Vagina (tissue), 2 donors: ENCODE data around the gene LITAF. TPM values are rescaled to one million over a fixed set of nuclear protein-coding genes. Genes with fewer than 3 reads are reported as not detected.
"Not testable (repeated sequence)": the region's sequence is repeated elsewhere in the genome, so short reads cannot be mapped to it uniquely, and the experiment has no call there.

ENCODE experiments used
- DNase-seq, 2 donors: peaks; one replicate each; pipeline ENCODE4 v3.0.0-alpha.2; 2017; ENCODE audit errors: extremely low spot score in 2 of 2
- H3K27ac ChIP-seq: fragments of 200-600 bp; sonication (generic); one replicate; pipeline ENCODE4 v1.5.1; 2019
- H3K27me3 ChIP-seq: fragments of 200-600 bp; sonication (generic); one replicate; pipeline ENCODE4 v1.5.1; 2019
- H3K36me3 ChIP-seq, 2 donors: fragments of 200-600 bp; sonication (generic); one replicate each; pipeline ENCODE4 v1.5.1; 2017 to 2019
- H3K4me1 ChIP-seq: fragments of 200-600 bp; sonication (generic); one replicate; pipeline ENCODE4 v1.5.1; 2019
- H3K4me3 ChIP-seq, 2 donors: fragments of 200-600 bp; sonication (generic); 1 replicate in 1 of 2; 2 replicates in 1 of 2; pipeline ENCODE4 v1.5.1; 2016 to 2019
- H3K9me3 ChIP-seq: fragments of 200-600 bp; sonication (generic); one replicate; pipeline ENCODE4 v1.5.1; 2019
- POLR2A ChIP-seq, 2 donors: fragments of 450-650 bp; IDR thresholded peaks; one replicate each; pipeline ENCODE4 v1.6.1; 2017; ENCODE audit warnings: antibody characterized with exemption in 2 of 2, mild to moderate bottlenecking in 2 of 2, moderate library complexity in 2 of 2
- POLR2AphosphoS5 ChIP-seq, 2 donors: sonication (generic); formaldehyde crosslinking; IDR thresholded peaks; one replicate each; pipeline ENCODE4 v1.9.0; 2017; ENCODE audit warnings: antibody characterized with exemption in 2 of 2, mild to moderate bottlenecking in 2 of 2, low read depth in 1 of 2; ENCODE audit not compliant: insufficient read depth in 1 of 2
- intact Hi-C: fragments of 100-400 bp; cut with DNase I; formaldehyde crosslinking; loops from one replicate; pipeline ENCODE4 v1.15.1; 2023
- total RNA-seq: library from RNA; depleted of rRNA; stranded (reverse); fragments of >200 nt; gene quantifications from one replicate; pipeline ENCODE4 v1.2.3, GENCODE V29; 2016
- TF ChIP-seq, protein P1 (sequence below), 3 experiments: fragments of 450-650 bp in 2 of 3; fragments of 200-600 bp in 1 of 3; sonication (generic) in 1 of 3; IDR thresholded peaks; one replicate each; pipeline ENCODE4 v1.5.1; 2017 to 2019; ENCODE audit warnings: antibody characterized with exemption in 3 of 3, mild to moderate bottlenecking in 2 of 3, moderate library complexity in 2 of 3

LITAF gene
- total RNA-seq, 1 donor from 2014 or later, result 111 TPM

DNA sequence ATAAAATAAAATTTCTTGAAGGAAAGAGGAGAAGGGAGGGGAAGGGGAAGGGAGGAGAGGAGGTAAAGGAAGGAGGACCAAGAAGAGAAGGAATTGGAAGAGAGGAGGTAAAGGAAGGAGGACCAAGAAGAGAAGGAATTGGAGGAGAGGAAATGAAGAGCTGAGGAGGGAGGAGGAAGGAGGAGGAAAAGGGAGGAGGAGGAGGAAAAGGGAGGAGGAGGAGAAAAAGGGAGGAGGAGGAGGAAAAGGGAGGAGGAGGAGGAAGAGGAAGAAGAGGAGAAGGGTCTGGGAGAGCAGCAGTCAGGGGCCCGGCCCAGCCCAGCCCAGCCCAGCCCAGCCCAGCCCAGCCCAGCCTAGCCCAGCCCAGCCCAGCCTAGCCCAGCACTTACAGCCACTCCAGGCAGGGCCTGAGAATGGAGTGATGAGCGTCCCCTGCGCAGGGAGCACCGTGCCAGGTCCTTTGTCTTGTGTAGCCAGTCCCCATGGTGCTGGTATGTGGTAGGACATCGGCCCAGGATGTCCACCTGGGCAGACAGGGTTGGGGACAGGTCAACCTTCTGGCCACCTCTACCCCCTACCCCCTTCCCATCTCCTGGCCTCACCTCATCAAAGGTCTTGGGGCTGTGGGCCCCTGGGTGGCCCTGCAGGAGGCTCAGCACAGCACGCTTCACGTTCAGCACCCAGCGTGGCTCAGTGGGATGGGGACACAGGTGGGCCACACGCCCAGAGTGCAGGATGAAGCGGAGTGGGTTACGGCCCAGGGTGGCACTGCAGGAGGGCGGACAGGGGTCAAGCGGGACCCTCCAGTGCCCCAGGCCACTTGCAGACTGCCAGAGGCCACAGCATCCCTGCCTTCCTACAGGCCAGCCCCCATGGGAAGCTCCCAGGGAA, 70.9 kb downstream of the LITAF start:
- Histone ChIP-seq H3K4me3 (no peak overlapping the region), H3K27ac (no peak overlapping the region), H3K4me1 (no peaks in the 10 kb centered on the region), H3K9me3 (no peaks in the 10 kb centered on the region), H3K36me3 (no peaks in the 10 kb centered on the region), H3K27me3 (no peaks in the 10 kb centered on the region)
- TF ChIP-seq POLR2A (IDR thresholded peaks at IDR 0.05) (no peak), POLR2AphosphoS5 (IDR thresholded peaks at IDR 0.05; ENCODE audit: insufficient read depth in 1 of 2, low read depth in 1 of 2) (no peak)
- TF ChIP-seq, protein P1, sequence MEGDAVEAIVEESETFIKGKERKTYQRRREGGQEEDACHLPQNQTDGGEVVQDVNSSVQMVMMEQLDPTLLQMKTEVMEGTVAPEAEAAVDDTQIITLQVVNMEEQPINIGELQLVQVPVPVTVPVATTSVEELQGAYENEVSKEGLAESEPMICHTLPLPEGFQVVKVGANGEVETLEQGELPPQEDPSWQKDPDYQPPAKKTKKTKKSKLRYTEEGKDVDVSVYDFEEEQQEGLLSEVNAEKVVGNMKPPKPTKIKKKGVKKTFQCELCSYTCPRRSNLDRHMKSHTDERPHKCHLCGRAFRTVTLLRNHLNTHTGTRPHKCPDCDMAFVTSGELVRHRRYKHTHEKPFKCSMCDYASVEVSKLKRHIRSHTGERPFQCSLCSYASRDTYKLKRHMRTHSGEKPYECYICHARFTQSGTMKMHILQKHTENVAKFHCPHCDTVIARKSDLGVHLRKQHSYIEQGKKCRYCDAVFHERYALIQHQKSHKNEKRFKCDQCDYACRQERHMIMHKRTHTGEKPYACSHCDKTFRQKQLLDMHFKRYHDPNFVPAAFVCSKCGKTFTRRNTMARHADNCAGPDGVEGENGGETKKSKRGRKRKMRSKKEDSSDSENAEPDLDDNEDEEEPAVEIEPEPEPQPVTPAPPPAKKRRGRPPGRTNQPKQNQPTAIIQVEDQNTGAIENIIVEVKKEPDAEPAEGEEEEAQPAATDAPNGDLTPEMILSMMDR (IDR thresholded peaks at IDR 0.05), result no peak
- intact Hi-C loops, result no loop called here
- no peak for DNase-seq

DNA sequence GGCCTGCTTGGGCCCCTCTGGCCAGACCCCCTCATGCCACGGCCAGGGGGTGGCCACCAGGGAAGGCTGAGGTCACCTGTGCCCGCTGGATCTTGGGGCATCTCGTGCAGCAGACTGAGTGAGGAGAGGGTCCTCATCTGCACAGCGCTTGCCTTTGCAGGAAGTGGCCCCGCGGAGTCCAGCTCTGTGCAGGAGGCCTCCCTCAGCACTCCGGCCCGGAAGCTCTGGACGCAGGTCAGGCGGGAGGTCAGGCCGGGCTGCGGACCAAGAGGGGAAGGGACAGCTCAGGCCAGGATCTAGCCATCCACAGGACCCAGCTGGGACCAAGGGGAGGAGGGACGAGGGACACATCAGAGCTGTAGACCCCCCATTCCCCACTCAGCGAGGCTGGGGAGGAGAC, 72.4 kb downstream of the LITAF start:
- no peaks in the 10 kb centered on the region for H3K9me3 ChIP-seq
- no peaks in the 10 kb centered on the region for H3K36me3 ChIP-seq
- H3K27ac ChIP-seq, result no peak overlapping the region
- no peaks in the 10 kb centered on the region for H3K4me1 ChIP-seq
- TF ChIP-seq, protein P1 (IDR thresholded peaks at IDR 0.05), result no peak
- no peak for TF ChIP-seq POLR2AphosphoS5 (IDR thresholded peaks at IDR 0.05; ENCODE audit: insufficient read depth in 1 of 2, low read depth in 1 of 2)
- no peak for TF ChIP-seq POLR2A (IDR thresholded peaks at IDR 0.05)
- H3K4me3 ChIP-seq, result no peak overlapping the region
- no peak for DNase-seq
- no peaks in the 10 kb centered on the region for H3K27me3 ChIP-seq
- intact Hi-C loops, result no loop called here

DNA sequence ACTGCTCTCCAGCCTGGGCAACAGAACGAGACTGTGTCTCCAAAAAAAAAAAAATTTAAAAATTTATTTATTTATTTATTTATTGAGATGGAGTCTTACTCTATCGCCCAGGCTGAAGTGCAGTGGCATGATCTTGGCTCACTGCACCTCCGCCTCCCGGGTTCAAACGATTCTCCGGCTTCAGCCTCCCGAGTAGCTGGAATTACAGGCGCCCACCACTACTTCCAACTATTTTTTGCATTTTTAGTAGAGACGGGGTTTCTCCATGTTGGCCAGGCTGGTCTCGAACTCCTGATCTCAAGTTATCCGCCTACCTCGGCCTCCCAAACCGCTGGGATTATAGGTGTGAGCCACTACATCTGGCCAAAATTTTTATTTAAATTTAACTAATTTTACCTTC, 73.4 kb downstream of the LITAF start:
- H3K9me3 ChIP-seq, intact Hi-C loops: not testable (repeated sequence)

DNA sequence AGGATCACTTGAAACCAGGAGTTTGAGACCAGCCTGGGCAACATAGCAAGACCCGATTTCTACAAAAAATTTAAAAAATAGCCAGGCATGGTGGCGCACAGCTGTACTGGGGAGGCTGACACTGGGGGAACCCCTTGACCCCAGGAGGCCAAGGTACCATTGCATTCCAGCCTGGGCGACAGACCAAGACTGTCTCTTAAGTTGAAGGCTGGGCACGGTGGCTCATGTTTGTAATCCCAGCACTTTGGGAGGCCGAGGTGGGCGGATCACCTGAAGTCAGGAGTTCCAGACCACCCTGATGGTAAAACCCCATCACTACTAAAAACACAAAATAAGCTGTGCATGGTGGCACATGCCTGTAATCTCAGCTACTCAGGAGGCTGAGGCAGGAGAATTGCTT, 74.9 kb downstream of the LITAF start:
- intact Hi-C loops, result no loop called here
- H3K4me3 ChIP-seq, result no peak overlapping the region
- no peak overlapping the region for H3K27ac ChIP-seq
- no peaks in the 10 kb centered on the region for H3K4me1 ChIP-seq
- no peak for DNase-seq
- H3K36me3 ChIP-seq, result no peaks in the 10 kb centered on the region
- TF ChIP-seq, protein P1 (IDR thresholded peaks at IDR 0.05), result no peak
- TF ChIP-seq POLR2A (IDR thresholded peaks at IDR 0.05), result no peak
- TF ChIP-seq POLR2AphosphoS5 (IDR thresholded peaks at IDR 0.05; ENCODE audit: insufficient read depth in 1 of 2, low read depth in 1 of 2), result no peak
- H3K9me3 ChIP-seq, result no peaks in the 10 kb centered on the region
- H3K27me3 ChIP-seq, result no peaks in the 10 kb centered on the region

More for the DNA sequence above, 73.4 kb downstream of the LITAF start:
- DNase-seq, H3K36me3 ChIP-seq, H3K4me1 ChIP-seq, H3K27ac ChIP-seq, H3K4me3 ChIP-seq, H3K27me3 ChIP-seq: not testable (repeated sequence)

DNA sequence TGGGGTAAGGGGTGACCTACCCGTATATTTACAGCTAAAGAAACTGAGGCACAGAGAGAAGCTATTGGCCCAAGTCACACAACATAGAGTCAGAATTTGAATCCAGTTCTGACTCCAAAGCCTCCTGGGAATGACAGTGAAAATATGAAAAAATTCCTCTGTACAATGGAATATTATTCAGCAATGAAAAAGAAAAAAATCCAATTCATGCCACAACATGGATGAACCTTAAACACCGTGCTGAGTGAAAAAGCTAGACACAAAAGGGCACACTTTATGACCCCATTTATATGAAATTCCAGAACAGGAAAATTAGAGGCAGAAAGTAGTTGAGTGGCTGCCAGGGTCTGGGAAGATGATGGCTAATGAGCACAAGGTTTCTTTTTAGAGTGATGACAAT, 75.4 kb downstream of the LITAF start:
- Histone ChIP-seq H3K36me3 (no peaks in the 10 kb centered on the region), H3K4me1 (no peaks in the 10 kb centered on the region), H3K9me3 (no peaks in the 10 kb centered on the region), H3K27me3 (no peaks in the 10 kb centered on the region), H3K4me3 (no peak overlapping the region), H3K27ac (no peak overlapping the region)
- intact Hi-C loops, result no loop called here
- no peak for TF ChIP-seq POLR2AphosphoS5 (IDR thresholded peaks at IDR 0.05; ENCODE audit: insufficient read depth in 1 of 2, low read depth in 1 of 2)
- TF ChIP-seq, protein P1 (IDR thresholded peaks at IDR 0.05), result no peak
- TF ChIP-seq POLR2A (IDR thresholded peaks at IDR 0.05), result no peak
- DNase-seq, result no peak
